Activated CD4-positive, alpha-beta T cell treated with anti-CD3 and anti-CD28 coated beads, Interleukin-2, amount 10 ng/mL, durations not matched to agents 7 days and 5 days (primary cell): ENCODE measurements around the gene DNAJC9. TPM values are rescaled to one million over a fixed set of nuclear protein-coding genes. Genes with fewer than 3 reads are reported as not detected.
A peak's percentile ranks its signal among the peaks of the same experiment; 100 is the strongest.
"Not testable (repeated sequence)": the region's sequence is repeated elsewhere in the genome, so short reads cannot be mapped to it uniquely, and the experiment has no call there.

Experiments used
- CTCF ChIA-PET: fragments of 350-600 bp; sonication (Branson Sonifier 250); formaldehyde crosslinking; loops from one replicate; lab custom pipeline; 2021; ENCODE audit warnings: antibody characterized with exemption; lab: Charles Lee
- POLR2A ChIA-PET: fragments of 350-600 bp; sonication (Branson Sonifier 250); formaldehyde crosslinking; loops from one replicate; lab custom pipeline; 2021; ENCODE audit warnings: antibody characterized with exemption; lab: Charles Lee
- DNase-seq: peaks from one replicate; pipeline ENCODE4 v3.0.0-alpha.2; 2020
- H3K27ac Mint-ChIP-seq: one replicate; pipeline ENCODE4 v1.8.0; 2021; ENCODE audit warnings: mild to moderate bottlenecking, moderate library complexity, mixed read lengths
- H3K27me3 Mint-ChIP-seq: one replicate; pipeline ENCODE4 v1.8.0; 2021; ENCODE audit warnings: mixed read lengths
- H3K36me3 Mint-ChIP-seq: one replicate; pipeline ENCODE4 v1.8.0; 2021; ENCODE audit warnings: low read depth, mixed read lengths
- H3K4me1 Mint-ChIP-seq: one replicate; pipeline ENCODE4 v1.8.0; 2021; ENCODE audit warnings: mixed read lengths
- H3K4me3 Mint-ChIP-seq: one replicate; pipeline ENCODE4 v1.8.0; 2021; ENCODE audit warnings: mild to moderate bottlenecking, moderate library complexity, mixed read lengths
- H3K9me3 Mint-ChIP-seq: one replicate; pipeline ENCODE4 v1.8.0; 2021; ENCODE audit warnings: mixed read lengths
- total RNA-seq, 2 experiments: library from RNA; stranded (reverse); gene quantifications; one replicate each; pipeline ENCODE4 v1.2.3, GENCODE V29; 2021

Gene DNAJC9, protein sequence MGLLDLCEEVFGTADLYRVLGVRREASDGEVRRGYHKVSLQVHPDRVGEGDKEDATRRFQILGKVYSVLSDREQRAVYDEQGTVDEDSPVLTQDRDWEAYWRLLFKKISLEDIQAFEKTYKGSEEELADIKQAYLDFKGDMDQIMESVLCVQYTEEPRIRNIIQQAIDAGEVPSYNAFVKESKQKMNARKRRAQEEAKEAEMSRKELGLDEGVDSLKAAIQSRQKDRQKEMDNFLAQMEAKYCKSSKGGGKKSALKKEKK
- 10 to 100 TPM; 54.8 to 63.6 TPM for total RNA-seq

- no peaks in the 10 kb centered on the region for H3K9me3 Mint-ChIP-seq
- H3K27me3 Mint-ChIP-seq, result no peaks in the 10 kb centered on the region
- H3K4me3 Mint-ChIP-seq, result peak within 1 kb of the TSS; percentile 100
- H3K4me1 Mint-ChIP-seq, result peaks cover 78% of the 10 kb centered on the region
- ChIA-PET POLR2A (interaction anchor here (0.5 to 1.5 kb wide), 10 partner anchors 8 to 1498 kb away, joined by 3 to 10 read pairs (median 3); partner anchors contain the start of genes ANXA7, ECD, FAM149B1 and P4HA1), CTCF (interaction anchor here (0.9 to 1.5 kb wide), 3 partner anchors 20 to 168 kb away, joined by 4 to 5 read pairs (median 5); no protein-coding TSS in a partner anchor)
- H3K27ac Mint-ChIP-seq, result peak within 1 kb of the TSS; percentile 98
- peaks cover 74% of the 10 kb centered on the region for H3K36me3 Mint-ChIP-seq
- DNase-seq, result peak; percentile 97
Measured at GRCh38 chr10:73246646-73247508, at the start of gene DNAJC9. Gene DNAJC9 (minus strand): TSS chr10:73247255. CDS start chr10:73247189, 66 bp downstream.

DNA sequence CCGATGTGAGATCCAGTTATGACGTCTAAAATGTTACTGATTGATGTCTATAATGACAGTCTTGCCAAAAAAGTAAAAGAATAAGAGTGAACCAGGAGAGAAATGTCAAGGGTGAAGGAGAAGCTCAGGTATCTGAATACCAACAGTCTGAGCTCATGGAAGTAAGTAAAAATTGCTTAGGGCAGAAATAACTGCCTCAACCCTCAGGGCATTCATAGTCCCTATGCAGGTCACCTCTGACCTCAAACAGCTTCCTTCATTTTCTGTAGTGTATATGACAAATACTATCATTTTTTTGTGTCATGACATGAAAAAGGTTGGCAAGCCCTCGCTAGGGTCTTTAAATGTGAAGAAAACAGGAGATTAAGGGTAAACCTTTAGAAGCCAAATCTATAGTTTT is 46.4 kb upstream of the DNAJC9 start:
- ChIA-PET POLR2A (no interaction called here), CTCF (no interaction called here)
- Mint-ChIP-seq H3K4me1 (peaks cover 3% of the 10 kb centered on the region), H3K9me3 (no peaks in the 10 kb centered on the region), H3K4me3 (no peak overlapping the region), H3K27ac (no peak overlapping the region), H3K36me3 (peaks cover 1% of the 10 kb centered on the region), H3K27me3 (peaks cover 7% of the 10 kb centered on the region)
- no peak for DNase-seq

DNA sequence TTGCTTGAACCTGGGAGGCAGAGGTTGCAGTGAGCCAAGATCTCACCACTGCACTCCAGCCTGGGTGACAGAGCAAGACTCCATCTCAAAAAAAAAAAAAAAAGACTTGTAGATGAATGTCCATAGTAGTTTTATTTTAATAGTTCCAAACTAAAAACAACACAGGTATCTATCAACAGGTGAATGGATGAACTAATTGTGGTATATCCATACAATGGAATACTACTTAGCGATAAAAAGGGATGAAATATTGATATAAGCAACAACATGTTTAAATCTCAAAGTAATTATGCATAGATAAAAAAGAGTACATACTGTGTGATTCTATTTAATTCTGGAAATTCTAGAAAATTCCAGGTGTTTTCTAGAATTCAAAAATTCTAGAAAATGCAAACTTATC is 42.9 kb upstream of the DNAJC9 start:
- no peaks in the 10 kb centered on the region for H3K4me1 Mint-ChIP-seq
- peaks cover 1% of the 10 kb centered on the region for H3K36me3 Mint-ChIP-seq
- CTCF ChIA-PET, result no interaction called here
- no peaks in the 10 kb centered on the region for H3K9me3 Mint-ChIP-seq
- no peak overlapping the region for H3K4me3 Mint-ChIP-seq
- H3K27me3 Mint-ChIP-seq, result no peaks in the 10 kb centered on the region
- no peak overlapping the region for H3K27ac Mint-ChIP-seq
- DNase-seq, result no peak
- POLR2A ChIA-PET, result no interaction called here

DNA sequence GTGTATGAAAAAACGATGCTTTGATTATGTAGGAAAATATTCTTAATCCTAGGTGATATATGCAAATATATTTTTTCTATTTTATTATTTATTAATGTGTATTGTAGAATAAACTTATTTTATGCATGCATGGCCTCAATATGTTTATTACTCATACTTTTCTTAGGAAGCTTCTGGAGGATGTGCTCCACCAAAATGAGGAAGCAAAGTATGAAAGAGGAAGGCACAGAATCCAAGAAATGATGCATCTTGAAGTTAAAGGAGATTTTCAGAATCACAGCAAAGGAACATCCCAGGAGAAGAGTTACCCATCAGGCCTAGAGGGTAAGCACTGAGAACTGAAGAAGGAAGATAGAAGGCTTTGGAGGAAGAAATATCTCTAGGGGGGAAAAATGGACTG is 40.4 kb upstream of the DNAJC9 start:
- Mint-ChIP-seq H3K9me3 (no peaks in the 10 kb centered on the region), H3K4me1 (no peaks in the 10 kb centered on the region), H3K36me3 (peaks cover 1% of the 10 kb centered on the region), H3K27ac (no peak overlapping the region), H3K4me3 (no peak overlapping the region), H3K27me3 (no peaks in the 10 kb centered on the region)
- ChIA-PET POLR2A (no interaction called here), CTCF (interaction anchor here (0.7 kb wide), 1 partner anchor 111 kb away, joined by 3 read pairs; no protein-coding TSS in a partner anchor)
- no peak for DNase-seq

DNA sequence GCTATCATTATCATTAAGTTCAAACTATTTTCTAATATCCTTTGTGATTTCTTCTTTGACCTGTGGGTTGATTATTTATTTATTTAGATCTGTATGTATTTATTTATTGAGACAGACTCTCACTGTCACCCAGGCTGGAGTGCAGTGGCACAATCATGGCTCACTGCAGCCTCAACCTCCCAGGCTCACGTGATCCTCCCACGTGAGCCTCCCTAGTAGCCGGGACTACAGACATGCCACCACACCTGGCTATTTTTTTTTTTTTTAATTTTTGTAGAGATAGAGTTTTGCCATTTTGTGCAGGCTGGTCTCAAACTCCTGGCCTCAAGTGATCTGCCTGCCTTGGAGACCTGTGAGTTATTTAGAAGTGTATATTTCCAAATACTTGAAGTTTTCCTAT is 34.0 kb upstream of the DNAJC9 start:
- POLR2A ChIA-PET, result no interaction called here
- H3K4me3 Mint-ChIP-seq, result no peak overlapping the region

DNA sequence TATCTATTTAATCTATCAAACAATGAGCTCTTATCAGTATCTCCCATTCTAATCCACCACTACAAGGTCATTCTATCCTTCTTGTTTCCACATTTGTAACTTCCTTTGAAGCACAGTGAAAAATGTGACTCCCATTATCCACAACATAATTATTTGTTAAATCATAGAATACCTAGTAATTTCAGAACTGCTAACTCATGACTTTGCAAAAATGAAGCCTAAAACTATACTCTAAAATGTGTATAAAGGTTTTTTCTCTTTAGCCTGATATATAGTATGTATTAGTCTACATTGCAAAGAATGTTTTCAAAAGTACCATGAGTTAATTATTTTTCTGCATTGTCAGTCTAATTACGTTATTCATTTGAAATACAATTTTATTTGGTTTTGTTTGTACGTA is 17.4 kb upstream of the DNAJC9 start:
- CTCF ChIA-PET, result interaction anchor here (0.6 to 1.8 kb wide), 2 partner anchors 96 to 379 kb away, joined by 3 to 6 read pairs; no protein-coding TSS in a partner anchor
- H3K27ac Mint-ChIP-seq, result no peak overlapping the region
- POLR2A ChIA-PET, result no interaction called here

More for the DNA sequence above, 34.0 kb upstream of the DNAJC9 start:
- DNase-seq, result no peak
- Mint-ChIP-seq H3K36me3 (no peaks in the 10 kb centered on the region), H3K27ac (no peak overlapping the region), H3K9me3 (no peaks in the 10 kb centered on the region), H3K4me1 (no peaks in the 10 kb centered on the region), H3K27me3 (no peaks in the 10 kb centered on the region)
- CTCF ChIA-PET, result no interaction called here

DNA sequence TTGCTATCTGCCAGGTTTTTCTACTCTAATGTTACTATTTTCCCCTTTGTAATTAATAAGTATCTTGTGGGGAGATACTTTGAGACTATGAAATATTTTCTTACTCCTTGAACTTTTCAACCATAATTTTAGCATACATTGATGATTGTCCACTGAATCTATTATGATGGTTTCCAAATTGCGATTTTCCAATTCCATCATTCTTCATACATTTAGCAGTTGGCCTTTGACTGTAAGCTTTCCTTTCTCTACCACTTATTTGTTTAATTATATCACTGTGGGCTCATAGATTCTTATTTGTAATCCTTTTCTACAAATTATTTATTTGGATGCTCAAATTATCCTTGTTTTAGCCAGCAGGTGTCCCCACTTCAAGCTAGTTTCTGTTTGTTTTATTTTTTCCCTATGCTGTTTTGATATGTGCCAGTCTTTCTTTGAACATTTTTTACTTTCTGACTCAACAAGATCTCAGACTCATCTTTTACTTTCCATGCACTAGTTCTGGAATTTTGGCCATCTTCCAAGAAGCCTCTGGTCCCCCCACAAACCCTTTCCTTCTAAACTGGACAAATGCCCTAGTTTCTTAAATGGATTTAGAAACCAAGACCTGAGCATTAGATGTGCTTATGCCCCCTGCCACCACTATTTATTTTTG is 16.8 kb upstream of the DNAJC9 start:
- H3K4me1 Mint-ChIP-seq, result peaks cover 5% of the 10 kb centered on the region
- DNase-seq, result peak; percentile 17
- ChIA-PET POLR2A (no interaction called here), CTCF (interaction anchor here (0.6 to 2.0 kb wide), 4 partner anchors 8 to 380 kb away, joined by 3 to 6 read pairs (median 4); no protein-coding TSS in a partner anchor)
- peaks cover 6% of the 10 kb centered on the region for H3K27me3 Mint-ChIP-seq
- H3K36me3 Mint-ChIP-seq, result peaks cover 4% of the 10 kb centered on the region
- H3K4me3 Mint-ChIP-seq, result no peak overlapping the region
- H3K9me3 Mint-ChIP-seq, result peaks cover 6% of the 10 kb centered on the region
- no peak overlapping the region for H3K27ac Mint-ChIP-seq

More for the DNA sequence above, 17.4 kb upstream of the DNAJC9 start:
- no peaks in the 10 kb centered on the region for H3K36me3 Mint-ChIP-seq
- peaks cover 6% of the 10 kb centered on the region for H3K27me3 Mint-ChIP-seq
- H3K9me3 Mint-ChIP-seq, result no peaks in the 10 kb centered on the region
- no peak for DNase-seq
- no peak overlapping the region for H3K4me3 Mint-ChIP-seq
- peaks cover 5% of the 10 kb centered on the region for H3K4me1 Mint-ChIP-seq

GRCh38 chr10:73262880-73263555 is 16.0 kb upstream of the DNAJC9 start:
- CTCF ChIA-PET, result interaction anchor here (1.4 to 2.0 kb wide), 3 partner anchors 9 to 381 kb away, joined by 3 to 6 read pairs (median 5); no protein-coding TSS in a partner anchor
- Mint-ChIP-seq H3K9me3 (peaks cover 9% of the 10 kb centered on the region), H3K27me3 (peaks cover 6% of the 10 kb centered on the region), H3K4me1 (peaks cover 5% of the 10 kb centered on the region), H3K27ac (no peak overlapping the region), H3K36me3 (peaks cover 5% of the 10 kb centered on the region), H3K4me3 (no peak overlapping the region)
- DNase-seq, result no peak
- POLR2A ChIA-PET, result no interaction called here

GRCh38 chr10:73262105-73262730 is 15.2 kb upstream of the DNAJC9 start:
- Mint-ChIP-seq H3K9me3 (peaks cover 9% of the 10 kb centered on the region), H3K4me1 (peaks cover 5% of the 10 kb centered on the region), H3K4me3 (no peak overlapping the region), H3K36me3 (peaks cover 5% of the 10 kb centered on the region), H3K27ac (no peak overlapping the region), H3K27me3 (peaks cover 4% of the 10 kb centered on the region)
- CTCF ChIA-PET, result interaction anchor here (2.0 kb wide), 1 partner anchor 9 kb away, joined by 5 read pairs; no protein-coding TSS in a partner anchor
- POLR2A ChIA-PET, result no interaction called here
- no peak for DNase-seq

DNA sequence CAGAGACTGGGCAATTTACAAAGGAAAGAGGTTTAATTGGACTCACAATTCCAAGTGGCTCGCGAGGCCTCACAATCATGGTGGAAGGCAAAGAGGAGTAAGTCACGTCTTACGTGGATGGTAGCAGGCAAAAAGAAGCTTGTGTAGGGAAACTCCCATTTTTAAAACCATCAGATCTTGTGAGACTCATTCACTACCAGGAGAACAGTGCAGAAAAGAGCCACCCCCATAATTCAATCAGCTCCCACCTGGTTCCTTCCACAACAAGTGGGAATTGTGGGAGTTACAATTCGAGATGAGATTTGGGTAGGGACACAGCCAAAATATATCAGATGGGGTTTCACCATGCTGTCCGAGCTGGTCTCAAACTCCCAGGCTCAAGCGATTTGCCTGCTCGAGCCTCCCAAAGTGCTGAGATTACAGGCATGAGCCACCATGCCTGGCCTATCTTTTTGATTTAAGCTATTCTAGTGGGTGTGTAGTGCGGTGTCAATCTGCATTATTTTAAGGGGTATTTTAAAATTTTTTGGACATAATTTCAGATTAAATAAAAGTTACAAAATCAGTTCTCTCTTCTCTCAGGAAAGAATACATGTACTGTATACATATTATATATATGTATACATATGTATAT is 14.4 kb upstream of the DNAJC9 start:
- peaks cover 5% of the 10 kb centered on the region for H3K4me1 Mint-ChIP-seq
- no peak overlapping the region for H3K4me3 Mint-ChIP-seq
- ChIA-PET CTCF (no interaction called here), POLR2A (no interaction called here)
- peaks cover 3% of the 10 kb centered on the region for H3K27me3 Mint-ChIP-seq
- DNase-seq, result no peak
- peaks cover 9% of the 10 kb centered on the region for H3K9me3 Mint-ChIP-seq
- H3K36me3 Mint-ChIP-seq, result peaks cover 5% of the 10 kb centered on the region
- H3K27ac Mint-ChIP-seq, result no peak overlapping the region

DNA sequence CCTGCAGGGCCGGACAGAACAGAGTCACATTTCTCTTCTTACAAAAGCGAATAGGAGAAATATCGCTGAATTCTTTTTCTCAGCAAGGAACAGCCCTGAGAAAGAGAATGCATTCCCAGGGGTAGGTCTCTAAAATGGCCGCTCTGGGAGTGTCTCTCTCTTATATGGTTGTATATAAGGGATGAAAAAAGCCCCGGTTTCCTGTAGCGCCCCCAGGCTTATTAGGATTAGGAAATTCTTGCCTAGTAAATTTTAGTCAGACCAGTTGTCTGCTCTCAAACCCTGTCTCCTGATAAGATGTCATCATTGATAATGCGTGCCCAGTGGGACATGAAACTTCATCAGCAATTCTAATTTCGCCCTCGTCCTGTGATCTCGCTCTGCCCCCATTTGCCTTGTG is 11.6 kb upstream of the DNAJC9 start:
- H3K36me3 Mint-ChIP-seq, H3K27me3 Mint-ChIP-seq, DNase-seq, H3K9me3 Mint-ChIP-seq, H3K4me1 Mint-ChIP-seq, CTCF ChIA-PET, H3K27ac Mint-ChIP-seq, H3K4me3 Mint-ChIP-seq, POLR2A ChIA-PET: not testable (repeated sequence)
